Endothelial cell of umbilical vein (primary cell): ENCODE measurements around the gene GBP7. TPM values are rescaled to one million over a fixed set of nuclear protein-coding genes. Genes with fewer than 3 reads are reported as not detected.

Source experiments
- BruUV-seq: library from RNA; stranded (reverse); fragments of 400-500 nt; replicated peaks from 2 replicates; lab custom pipeline; 2021; lab: Mats Ljungman, UMichigan
- CTCF ChIA-PET: fragments of 300-600, 350-600 bp; sonication (Branson Sonifier 250); formaldehyde crosslinking; loops from one replicate; lab custom pipeline; 2021; ENCODE audit warnings: antibody characterized with exemption, inconsistent platforms; lab: Charles Lee
- POLR2A ChIA-PET: fragments of 300-600, 350-600 bp; sonication (Branson Sonifier 250); formaldehyde crosslinking; loops from one replicate; lab custom pipeline; 2021; ENCODE audit warnings: antibody characterized with exemption, inconsistent platforms; lab: Charles Lee
- DNase-seq: peaks from one replicate; pipeline ENCODE4 v3.0.0-alpha.2; 2011; ENCODE audit warnings: low read depth, low spot score
- FAIRE-seq: peaks from 2 replicates; lab custom pipeline; 2011; peaks lifted over from hg19 to GRCh38; lab: Jason Lieb, UNC
- H2AFZ ChIP-seq: 2 replicates; pipeline ENCODE4 v1.6.0; 2012; ENCODE audit warnings: low read depth, low read length, control low read depth, inconsistent platforms
- H3K27ac ChIP-seq: 2 replicates; pipeline ENCODE4 v1.5.1; 2011; ENCODE audit warnings: low read depth, mild to moderate bottlenecking, control low read depth, low read length, moderate library complexity; ENCODE audit not compliant: insufficient read depth
- H3K27me3 ChIP-seq, 2 experiments: 2 replicates each; pipeline versions ENCODE4 v1.6.0 to v1.6.1; 2011; ENCODE audit warnings: low read length in 2 of 2, mixed read lengths in 1 of 2; ENCODE audit not compliant: control insufficient read depth in 2 of 2, insufficient read depth in 2 of 2
- H3K36me3 ChIP-seq, 2 experiments: 2 replicates in 1 of 2; 3 replicates in 1 of 2; pipeline ENCODE4 v1.5.1; 2011; ENCODE audit warnings: low read length in 2 of 2, mild to moderate bottlenecking in 1 of 2, moderate library complexity in 1 of 2; ENCODE audit not compliant: control insufficient read depth in 2 of 2, insufficient read depth in 2 of 2; ENCODE audit errors: extremely low read depth in 1 of 2
- H3K4me1 ChIP-seq: 3 replicates; pipeline ENCODE4 v1.5.1; 2011; ENCODE audit warnings: mild to moderate bottlenecking, low read length; ENCODE audit not compliant: control insufficient read depth, insufficient read depth; ENCODE audit errors: extremely low read depth
- H3K4me2 ChIP-seq: 2 replicates; pipeline ENCODE4 v1.6.1; 2011; ENCODE audit warnings: low read length, control low read depth, mixed read lengths; ENCODE audit not compliant: insufficient read depth
- H3K4me3 ChIP-seq, 3 experiments: fragments of 200-600 bp in 1 of 3; sonication (generic), shearing (Covaris generic) in 1 of 3; replicated peaks in 1 of 3; 2 replicates each; pipeline ENCODE4 v1.5.1; 2011 to 2016; ENCODE audit warnings: control low read depth in 3 of 3, low read length in 3 of 3, mild to moderate bottlenecking in 2 of 3, inconsistent platforms in 1 of 3, low read depth in 1 of 3, moderate library complexity in 1 of 3; ENCODE audit not compliant: insufficient read depth in 1 of 3
- H3K79me2 ChIP-seq: 2 replicates; pipeline ENCODE4 v1.6.0; 2012; ENCODE audit warnings: low read length, inconsistent platforms; ENCODE audit not compliant: control insufficient read depth, insufficient read depth
- H3K9ac ChIP-seq: replicated peaks from 2 replicates; pipeline ENCODE3; 2011; ENCODE audit warnings: low read length, control low read depth; ENCODE audit not compliant: insufficient read depth; ENCODE audit errors: extremely low read depth
- H3K9me1 ChIP-seq: replicated peaks from 3 replicates; pipeline ENCODE4 v1.6.0; 2011; ENCODE audit warnings: mild to moderate bottlenecking, low read length; ENCODE audit not compliant: control insufficient read depth, insufficient read depth; ENCODE audit errors: extremely low read depth
- H3K9me3 ChIP-seq: replicated peaks from 2 replicates; pipeline ENCODE4 v1.5.1; 2012; ENCODE audit warnings: low read length, inconsistent platforms; ENCODE audit not compliant: control insufficient read depth, insufficient read depth
- H4K20me1 ChIP-seq: replicated peaks from 2 replicates; pipeline ENCODE3; 2011; ENCODE audit warnings: mild to moderate bottlenecking, low read length; ENCODE audit not compliant: control insufficient read depth, insufficient read depth; ENCODE audit errors: extremely low read depth
- EZH2 ChIP-seq: IDR thresholded peaks from 2 replicates; pipeline ENCODE4 v1.6.1; 2012; ENCODE audit warnings: borderline replicate concordance, low read depth, mild to moderate bottlenecking, moderate library complexity, low read length, inconsistent platforms; ENCODE audit not compliant: severe bottlenecking
- FOS ChIP-seq: IDR thresholded peaks from 2 replicates; pipeline ENCODE4 v1.6.1; 2011; ENCODE audit warnings: mild to moderate bottlenecking, low read length, moderate library complexity, borderline replicate concordance; ENCODE audit not compliant: insufficient read depth
- GATA2 ChIP-seq: IDR thresholded peaks from 2 replicates; pipeline ENCODE4 v1.7.0; 2011; ENCODE audit warnings: low read depth, mild to moderate bottlenecking, moderate library complexity, mixed read lengths, low read length; ENCODE audit not compliant: insufficient read length, insufficient read depth
- dilution Hi-C: fragments of 300-500 bp; cut with MboI; formaldehyde crosslinking; loops from one replicate; pipeline ENCODE4 v1.15.0; 2019; ENCODE audit warnings: low sequenced_read_pairs; ENCODE audit not compliant: extremely low pct_ligation_motif_present
- intact Hi-C: fragments of 100-400 bp; cut with micrococcal nuclease; formaldehyde crosslinking; loops from one replicate; pipeline ENCODE4 v1.10.0; 2022
- polyA plus RNA-seq, 4 experiments: library from polyadenylated mRNA; depleted of rRNA in 3 of 4; stranded (reverse) in 3 of 4; unstranded in 1 of 4; fragments of >200 nt; gene quantifications; 2 replicates each; pipeline versions ENCODE4 v1.2.1 to v1.2.3, GENCODE V29; 2011 to 2012; ENCODE audit warnings: missing spikeins in 1 of 4
- total RNA-seq: library from RNA; stranded (reverse); gene quantifications from 2 replicates; pipeline ENCODE4 v1.2.3, GENCODE V29; 2021
- TF ChIP-seq, protein P1 (sequence below), 2 donors: IDR thresholded peaks; 1 replicate in 1 of 2; 2 replicates in 1 of 2; pipeline ENCODE4 v1.5.1; 2011; ENCODE audit warnings: low read length in 2 of 2, mild to moderate bottlenecking in 2 of 2, moderate library complexity in 2 of 2, control low read depth in 1 of 2, inconsistent platforms in 1 of 2, low read depth in 1 of 2; ENCODE audit not compliant: insufficient read depth in 1 of 2; ENCODE audit errors: extremely low read depth in 1 of 2

GBP7 gene
- total and polyA plus RNA-seq, 2 donors (not counting 3 experiments of a cell fraction or from before 2014, with no cell fraction given): not detected

- CTCF ChIA-PET: no interaction called here
- no peak overlapping the region for H3K4me3 ChIP-seq
- no peaks in the 10 kb centered on the region for H3K9me1 ChIP-seq
- H3K79me2 ChIP-seq: no peaks in the 10 kb centered on the region
- H3K4me1 ChIP-seq: no peaks in the 10 kb centered on the region
- H2AFZ ChIP-seq: no peak overlapping the region
- POLR2A ChIA-PET: no interaction called here
- H3K9me3 ChIP-seq: no peaks in the 10 kb centered on the region
- H3K27me3 ChIP-seq: peaks cover 0 to 2% of the 10 kb centered on the region in 2 experiments
- H3K27ac ChIP-seq: no peak overlapping the region
- no peaks in the 10 kb centered on the region for H4K20me1 ChIP-seq
- FAIRE-seq (no peak), DNase-seq (no peak)
- TF ChIP-seq GATA2: no peak
- TF ChIP-seq, protein P1, sequence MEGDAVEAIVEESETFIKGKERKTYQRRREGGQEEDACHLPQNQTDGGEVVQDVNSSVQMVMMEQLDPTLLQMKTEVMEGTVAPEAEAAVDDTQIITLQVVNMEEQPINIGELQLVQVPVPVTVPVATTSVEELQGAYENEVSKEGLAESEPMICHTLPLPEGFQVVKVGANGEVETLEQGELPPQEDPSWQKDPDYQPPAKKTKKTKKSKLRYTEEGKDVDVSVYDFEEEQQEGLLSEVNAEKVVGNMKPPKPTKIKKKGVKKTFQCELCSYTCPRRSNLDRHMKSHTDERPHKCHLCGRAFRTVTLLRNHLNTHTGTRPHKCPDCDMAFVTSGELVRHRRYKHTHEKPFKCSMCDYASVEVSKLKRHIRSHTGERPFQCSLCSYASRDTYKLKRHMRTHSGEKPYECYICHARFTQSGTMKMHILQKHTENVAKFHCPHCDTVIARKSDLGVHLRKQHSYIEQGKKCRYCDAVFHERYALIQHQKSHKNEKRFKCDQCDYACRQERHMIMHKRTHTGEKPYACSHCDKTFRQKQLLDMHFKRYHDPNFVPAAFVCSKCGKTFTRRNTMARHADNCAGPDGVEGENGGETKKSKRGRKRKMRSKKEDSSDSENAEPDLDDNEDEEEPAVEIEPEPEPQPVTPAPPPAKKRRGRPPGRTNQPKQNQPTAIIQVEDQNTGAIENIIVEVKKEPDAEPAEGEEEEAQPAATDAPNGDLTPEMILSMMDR (IDR thresholded peaks at IDR 0.05; ENCODE audit: extremely low read depth in 1 of 2, insufficient read depth in 1 of 2, low read depth in 1 of 2, low read length in 2 of 2): no peak
- TF ChIP-seq EZH2: no peak
- dilution Hi-C loops (no loop called here), intact Hi-C loops (no loop called here)
- no TSS peak for BruUV-seq
- H3K9ac ChIP-seq: no peak overlapping the region
- no peaks in the 10 kb centered on the region for H3K36me3 ChIP-seq
- H3K4me2 ChIP-seq: no peak overlapping the region
Measured at GRCh38 chr1:89146721-89147120, 29.1 kb downstream of the GBP7 start.

DNA sequence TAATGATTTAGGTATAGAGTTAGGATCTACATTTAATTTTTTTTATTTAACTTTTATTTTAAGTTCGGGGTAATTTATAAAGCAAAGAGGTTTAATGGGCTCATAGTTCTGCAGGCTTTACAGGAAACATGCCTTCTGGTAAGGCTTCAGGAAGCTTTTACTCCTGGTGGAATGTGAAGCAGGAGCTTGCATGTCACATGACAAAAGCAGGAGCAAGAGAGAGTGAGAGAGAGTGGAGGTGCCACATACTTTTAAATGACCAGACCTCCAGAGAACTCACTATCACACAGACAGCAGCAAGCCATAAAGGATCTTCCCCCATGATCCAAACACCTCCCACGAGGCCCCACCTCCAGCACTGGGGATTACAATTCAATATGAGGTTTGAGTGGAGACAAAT, 32.3 kb downstream of the GBP7 start:
- ChIA-PET CTCF (no interaction called here), POLR2A (no interaction called here)
- dilution Hi-C loops: no loop called here
- no peak for DNase-seq
- no peak overlapping the region for H3K4me2 ChIP-seq
- no peaks in the 10 kb centered on the region for H3K4me1 ChIP-seq
- intact Hi-C loops: no loop called here
- no peak overlapping the region for H3K9ac ChIP-seq
- BruUV-seq: no TSS peak
- no peaks in the 10 kb centered on the region for H3K36me3 ChIP-seq
- H3K4me3 ChIP-seq: no peak overlapping the region
- no peak overlapping the region for H3K27ac ChIP-seq
- TF ChIP-seq FOS: no peak
- H4K20me1 ChIP-seq: no peaks in the 10 kb centered on the region
- no peaks in the 10 kb centered on the region for H3K79me2 ChIP-seq
- no peaks in the 10 kb centered on the region for H3K9me1 ChIP-seq
- no peak overlapping the region for H2AFZ ChIP-seq
- H3K27me3 ChIP-seq: peaks cover 0 to 2% of the 10 kb centered on the region in 2 experiments
- no peaks in the 10 kb centered on the region for H3K9me3 ChIP-seq
- no peak for FAIRE-seq
